K562 (cell line): Measurements from ENCODE around the gene PLBD1. TPM values are rescaled to one million over a fixed set of nuclear protein-coding genes. Genes with fewer than 3 reads are reported as not detected.

Experiments used
- ATAC-seq: fragments of 200-7000 bp; cut with Tn5 transposase; 3 replicates; pipeline ENCODE4 v1.9.1; 2020; ENCODE audit warnings: moderate library complexity
- BruUV-seq: library from RNA; stranded (reverse); fragments of 400-500 nt; replicated peaks from 2 replicates; lab custom pipeline; 2021; lab: Mats Ljungman, UMichigan
- CTCF ChIA-PET: fragments of 300-600 bp; formaldehyde crosslinking; extraction: SDS; loops from one replicate; lab custom pipeline; 2021; ENCODE audit warnings: low intra/inter-chr PET ratio; lab: Yijun Ruan, JAX
- POLR2A ChIA-PET: fragments of 300-600, 350-650 bp; sonication (Branson Sonifier 250); formaldehyde crosslinking; extraction: SDS; loops from one replicate; lab custom pipeline; 2021; ENCODE audit warnings: antibody characterized with exemption, inconsistent platforms; lab: Yijun Ruan, JAX
- DNase-seq, 4 experiments: peaks; one replicate each; pipeline versions ENCODE4 v3.0.0 to v3.0.0-alpha.2; 2011 to 2018; ENCODE audit warnings: low spot score in 3 of 4, mixed read lengths in 3 of 4; ENCODE audit errors: extremely low read depth in 1 of 4
- FAIRE-seq: peaks from 2 replicates; lab custom pipeline; 2011; peaks lifted over from hg19 to GRCh38; lab: Jason Lieb, UNC
- H2AFZ ChIP-seq: 2 replicates; pipeline ENCODE4 v1.6.0; 2011; ENCODE audit warnings: low read depth, low read length, control low read depth, inconsistent platforms
- H3K27ac ChIP-seq: fragments of 200-600 bp; 3 replicates; pipeline ENCODE4 v1.8.0; 2011; ENCODE audit warnings: low read depth, mild to moderate bottlenecking, control low read depth, inconsistent platforms, low read length, moderate library complexity, mixed read lengths; ENCODE audit errors: extremely low read depth
- H3K27me3 ChIP-seq, 2 experiments: fragments of 300-600 bp in 1 of 2; 2 replicates in 1 of 2; 3 replicates in 1 of 2; pipeline versions ENCODE4 v1.6.0 to v1.8.0; 2011; ENCODE audit warnings: inconsistent platforms in 2 of 2, low read length in 2 of 2, mild to moderate bottlenecking in 1 of 2, mixed read lengths in 1 of 2, moderate library complexity in 1 of 2; ENCODE audit not compliant: control insufficient read depth in 2 of 2, insufficient read depth in 2 of 2
- H3K36me3 ChIP-seq: fragments of 300-600 bp; 3 replicates; pipeline ENCODE4 v1.8.0; 2011; ENCODE audit warnings: mild to moderate bottlenecking, low read length, inconsistent platforms; ENCODE audit not compliant: control insufficient read depth, insufficient read depth
- H3K4me1 ChIP-seq, 2 experiments: fragments of 200-600 bp in 1 of 2; replicated peaks in 1 of 2; 2 replicates in 1 of 2; 3 replicates in 1 of 2; pipeline versions ENCODE4 v1.5.1 to v1.8.0; 2011; ENCODE audit warnings: inconsistent platforms in 2 of 2, low read length in 2 of 2, mild to moderate bottlenecking in 1 of 2, mixed read lengths in 1 of 2, moderate library complexity in 1 of 2; ENCODE audit not compliant: control insufficient read depth in 2 of 2, insufficient read depth in 2 of 2
- H3K4me2 ChIP-seq: 2 replicates; pipeline ENCODE4 v1.6.1; 2011; ENCODE audit warnings: low read length, control low read depth, inconsistent platforms, mixed read lengths; ENCODE audit not compliant: insufficient read depth
- H3K4me3 ChIP-seq: fragments of 200-600 bp; sonication (generic), shearing (Covaris generic); 2 replicates; pipeline ENCODE4 v1.5.1; 2016; ENCODE audit warnings: control low read depth, inconsistent platforms
- H3K79me2 ChIP-seq: fragments of 200-600 bp; 3 replicates; pipeline ENCODE4 v1.8.0; 2011; ENCODE audit warnings: low read length, inconsistent platforms; ENCODE audit not compliant: control insufficient read depth, insufficient read depth
- H3K9ac ChIP-seq, 2 experiments: 2 replicates each; pipeline versions ENCODE4 v1.6.0 to v1.6.1; 2011; ENCODE audit warnings: low read depth in 2 of 2, low read length in 2 of 2, control low read depth in 1 of 2, inconsistent platforms in 1 of 2, mild to moderate bottlenecking in 1 of 2, mixed read lengths in 1 of 2; ENCODE audit not compliant: insufficient read depth in 1 of 2
- H3K9me1 ChIP-seq: one replicate; pipeline ENCODE4 v1.6.0; 2011; ENCODE audit warnings: inconsistent platforms, mild to moderate bottlenecking, low read length, moderate library complexity; ENCODE audit not compliant: control insufficient read depth, insufficient read depth
- H3K9me3 ChIP-seq: replicated peaks from 2 replicates; pipeline ENCODE4 v1.5.1; 2011; ENCODE audit warnings: low read depth, low read length, inconsistent platforms; ENCODE audit not compliant: control insufficient read depth, insufficient read depth
- H4K20me1 ChIP-seq: replicated peaks from 2 replicates; pipeline ENCODE4 v1.6.1; 2011; ENCODE audit warnings: low read length, inconsistent platforms, mixed read lengths; ENCODE audit not compliant: control insufficient read depth, insufficient read depth
- ADNP ChIP-seq: fragments of 200-800 bp; sonication (Bioruptor generic); IDR thresholded peaks from 2 replicates; pipeline ENCODE4 v1.6.1; 2016; ENCODE audit warnings: missing genetic modification characterization, missing compliant biosample characterization
- CEBPB ChIP-seq: fragments of 450-650 bp; IDR thresholded peaks from 2 replicates; pipeline ENCODE4 v1.6.1; 2016; ENCODE audit warnings: missing genetic modification characterization, missing compliant biosample characterization
- CEBPG ChIP-seq, 3 experiments: fragments of 200-800 bp in 1 of 3; sonication (Bioruptor generic) in 1 of 3; sonication (generic) in 1 of 3; formaldehyde crosslinking in 1 of 3; IDR thresholded peaks in 2 of 3; conservative IDR thresholded peaks in 1 of 3; 2 replicates each; pipeline versions ENCODE4 v1.6.1 to v1.8.0; 2016 to 2022; ENCODE audit warnings: missing compliant biosample characterization in 2 of 3, missing genetic modification characterization in 2 of 3, mild to moderate bottlenecking in 1 of 3, missing genetic modification reagents in 1 of 3
- HNRNPLL ChIP-seq: fragments of 200-400 bp; formaldehyde crosslinking; IDR thresholded peaks from 2 replicates; pipeline ENCODE4 v1.6.1; 2017; ENCODE audit warnings: low read length, low read depth, mild to moderate bottlenecking; ENCODE audit not compliant: poor library complexity, severe bottlenecking
- WGBS: fragments of 100-300 bp; shearing (Covaris generic); methylation state at CpG from one replicate; pipeline ENCODE4 v1.1.6; 2016; ENCODE audit warnings: low coverage, mixed read lengths; ENCODE audit not compliant: insufficient coverage; ENCODE audit errors: missing lambda C conversion rate; 5-methylcytosine and 5-hydroxymethylcytosine counted together
- in situ Hi-C: fragments of 300-500 bp; cut with MboI; formaldehyde crosslinking; loops from 4 replicates; pipeline ENCODE4 v1.15.0; 2018; ENCODE audit warnings: inconsistent platforms, mixed read lengths
- intact Hi-C: fragments of 100-400 bp; cut with micrococcal nuclease; formaldehyde crosslinking; loops from 2 replicates; pipeline ENCODE4 v1.14.2; 2022
- polyA plus RNA-seq, 8 experiments: library from polyadenylated mRNA; depleted of rRNA in 4 of 8; stranded (reverse) in 5 of 8; unstranded in 3 of 8; fragments of >200 nt; fragmentation: Nextera tagmentation in 2 of 8; fragmentation: Illumina TruSeq in 1 of 8; extraction: Ambion mirVana in 2 of 8; extraction: Trizol in 1 of 8; gene quantifications; 2 replicates each; pipeline versions ENCODE4 v1.2.1 to v1.2.3, GENCODE V29; 2011 to 2014; ENCODE audit warnings: inconsistent platforms in 1 of 8, missing spikeins in 1 of 8
- total RNA-seq, 7 experiments: library from RNA; depleted of rRNA in 6 of 7; stranded (reverse); fragments of >200 nt in 6 of 7; fragmentation: Illumina TruSeq in 2 of 7; extraction: Trizol in 2 of 7; gene quantifications; 2 replicates each; pipeline versions ENCODE4 v1.2.1 to v1.2.3, GENCODE V29; 2011 to 2021; ENCODE audit warnings: low replicate concordance in 1 of 7
- TF ChIP-seq, protein P1 (sequence below): IDR thresholded peaks from 2 replicates; pipeline ENCODE4 v1.6.1; 2014; ENCODE audit warnings: antibody characterized with exemption

PLBD1 gene
- total and polyA plus RNA-seq, 9 of the 15 experiments (the other 6 are each of a cell fraction or from before 2014, with no cell fraction given), result 7.1 to 37.0 (median 20.6) TPM

DNA sequence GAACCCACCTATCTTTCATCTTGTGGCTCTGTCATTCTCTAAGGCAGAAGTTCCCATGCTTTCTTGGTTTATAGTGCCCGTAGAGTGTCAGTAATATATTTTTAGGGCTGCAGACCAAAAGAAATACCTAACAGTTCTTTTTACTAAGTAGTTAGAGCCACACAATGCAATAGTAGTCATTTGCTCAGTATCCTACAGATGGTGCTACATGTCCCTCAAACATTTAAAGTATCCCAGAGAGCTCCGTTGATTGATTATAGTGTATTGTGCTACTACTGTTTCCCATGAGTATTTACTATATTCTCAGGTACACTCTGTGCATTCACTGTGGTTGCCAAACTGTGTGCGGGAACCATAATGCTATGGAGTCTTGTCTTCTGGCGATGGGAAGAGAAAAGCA is 4.7 kb upstream of the PLBD1 start (continued):
- TF ChIP-seq HNRNPLL, result no peak
- TF ChIP-seq, protein P1, sequence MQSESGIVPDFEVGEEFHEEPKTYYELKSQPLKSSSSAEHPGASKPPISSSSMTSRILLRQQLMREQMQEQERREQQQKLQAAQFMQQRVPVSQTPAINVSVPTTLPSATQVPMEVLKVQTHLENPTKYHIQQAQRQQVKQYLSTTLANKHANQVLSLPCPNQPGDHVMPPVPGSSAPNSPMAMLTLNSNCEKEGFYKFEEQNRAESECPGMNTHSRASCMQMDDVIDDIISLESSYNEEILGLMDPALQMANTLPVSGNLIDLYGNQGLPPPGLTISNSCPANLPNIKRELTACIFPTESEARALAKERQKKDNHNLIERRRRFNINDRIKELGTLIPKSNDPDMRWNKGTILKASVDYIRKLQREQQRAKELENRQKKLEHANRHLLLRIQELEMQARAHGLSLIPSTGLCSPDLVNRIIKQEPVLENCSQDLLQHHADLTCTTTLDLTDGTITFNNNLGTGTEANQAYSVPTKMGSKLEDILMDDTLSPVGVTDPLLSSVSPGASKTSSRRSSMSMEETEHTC, result no peak

DNA sequence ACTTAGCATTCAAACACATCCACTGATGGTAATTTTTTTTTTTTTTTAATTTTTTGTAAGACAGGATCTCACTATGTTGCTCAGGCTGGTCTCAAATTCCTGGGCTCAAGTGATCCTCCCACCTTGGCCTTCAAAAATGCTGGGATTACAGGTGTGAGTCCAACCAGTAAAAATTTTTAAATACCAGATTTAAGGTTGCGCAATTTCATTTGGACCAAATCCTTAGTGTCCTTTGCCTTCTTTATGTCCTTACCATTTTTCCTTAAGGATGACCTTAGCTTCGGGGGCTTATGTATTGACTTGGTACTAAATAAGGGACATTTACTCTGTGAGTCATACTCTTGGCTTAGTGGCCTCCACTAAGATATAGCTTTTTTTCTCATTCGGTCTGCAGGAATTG is 4.1 kb upstream of the PLBD1 start:
- DNase-seq (no peak), FAIRE-seq (no peak), ATAC-seq (no peak)
- no peak overlapping the region for H3K9ac ChIP-seq
- no peak overlapping the region for H3K27ac ChIP-seq
- H3K4me3 ChIP-seq, result no peak overlapping the region
- no peaks in the 10 kb centered on the region for H3K27me3 ChIP-seq
- no peaks in the 10 kb centered on the region for H4K20me1 ChIP-seq
- ChIA-PET POLR2A (no interaction called here), CTCF (interaction anchor here (0.5 kb wide), 1 partner anchor 424 kb away, joined by 3 read pairs; no protein-coding TSS in a partner anchor)
- peaks cover 11% of the 10 kb centered on the region for H3K79me2 ChIP-seq
- H3K9me1 ChIP-seq, result no peaks in the 10 kb centered on the region
- H3K36me3 ChIP-seq, result no peaks in the 10 kb centered on the region
- no peaks in the 10 kb centered on the region for H3K9me3 ChIP-seq
- in situ Hi-C loops, result no loop called here
- TF ChIP-seq CEBPG (CRISPR knock-in tag; IDR thresholded peaks at IDR 0.05) (no peak), CEBPG (tag; conservative IDR thresholded peaks at IDR 0.05 in 1 of 2, IDR thresholded peaks at IDR 0.05 in 1 of 2) (peak; percentile 50 to 88; a peak in 3 of 4 replicates), CEBPB (peak; percentile 89), ADNP (tag) (no peak)
- no TSS peak for BruUV-seq
- WGBS, result 41% methylated on average over 3 of the region's 3 CpGs
- intact Hi-C loops, result no loop called here
- H3K4me2 ChIP-seq, result no peak overlapping the region
- no peak overlapping the region for H2AFZ ChIP-seq
- H3K4me1 ChIP-seq, result peaks cover 0 to 10% of the 10 kb centered on the region in 2 experiments; a peak in 1 of 5 replicates
